Stomach (tissue), 4 donors: Measurements from ENCODE around the gene FRMPD2.
"Not testable (repeated sequence)": the region's sequence is repeated elsewhere in the genome, so short reads cannot be mapped to it uniquely, and the experiment has no call there.

Source experiments
- POLR2A ChIP-seq, 4 donors: fragments of 450-650 bp; IDR thresholded peaks; one replicate each; pipeline ENCODE4 v1.6.1; 2016; ENCODE audit warnings: antibody characterized with exemption in 4 of 4, control low read depth in 2 of 4, mild to moderate bottlenecking in 1 of 4, moderate library complexity in 1 of 4
- TF ChIP-seq, protein P1 (sequence below), 7 experiments: fragments of 450-650 bp in 4 of 7; fragments of 200-600 bp in 3 of 7; sonication (generic) in 3 of 7; IDR thresholded peaks; one replicate each; pipeline ENCODE4 v1.5.1; 2016 to 2019; ENCODE audit warnings: antibody characterized with exemption in 7 of 7, control low read depth in 2 of 7, mild to moderate bottlenecking in 1 of 7

DNA sequence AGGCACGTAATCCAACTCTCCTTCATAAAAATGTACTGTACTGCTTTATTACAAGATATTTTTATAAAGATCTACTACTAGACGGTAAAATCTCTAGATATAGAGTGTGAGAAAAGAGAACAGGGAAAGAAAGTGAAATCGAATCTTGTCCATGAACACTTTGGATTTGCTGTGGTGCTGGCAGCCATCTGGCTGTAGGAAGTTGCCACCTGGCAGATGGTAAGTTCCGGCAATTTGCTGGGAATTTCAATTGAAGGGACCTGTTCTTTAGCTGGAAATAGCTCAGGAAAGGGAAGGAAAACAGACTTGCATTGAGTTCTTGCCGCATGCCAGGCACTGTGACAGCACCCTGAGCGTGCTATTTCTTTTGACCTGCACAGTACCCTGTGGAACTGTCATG, 114.3 kb downstream of the FRMPD2 start:
- TF ChIP-seq, protein P1, sequence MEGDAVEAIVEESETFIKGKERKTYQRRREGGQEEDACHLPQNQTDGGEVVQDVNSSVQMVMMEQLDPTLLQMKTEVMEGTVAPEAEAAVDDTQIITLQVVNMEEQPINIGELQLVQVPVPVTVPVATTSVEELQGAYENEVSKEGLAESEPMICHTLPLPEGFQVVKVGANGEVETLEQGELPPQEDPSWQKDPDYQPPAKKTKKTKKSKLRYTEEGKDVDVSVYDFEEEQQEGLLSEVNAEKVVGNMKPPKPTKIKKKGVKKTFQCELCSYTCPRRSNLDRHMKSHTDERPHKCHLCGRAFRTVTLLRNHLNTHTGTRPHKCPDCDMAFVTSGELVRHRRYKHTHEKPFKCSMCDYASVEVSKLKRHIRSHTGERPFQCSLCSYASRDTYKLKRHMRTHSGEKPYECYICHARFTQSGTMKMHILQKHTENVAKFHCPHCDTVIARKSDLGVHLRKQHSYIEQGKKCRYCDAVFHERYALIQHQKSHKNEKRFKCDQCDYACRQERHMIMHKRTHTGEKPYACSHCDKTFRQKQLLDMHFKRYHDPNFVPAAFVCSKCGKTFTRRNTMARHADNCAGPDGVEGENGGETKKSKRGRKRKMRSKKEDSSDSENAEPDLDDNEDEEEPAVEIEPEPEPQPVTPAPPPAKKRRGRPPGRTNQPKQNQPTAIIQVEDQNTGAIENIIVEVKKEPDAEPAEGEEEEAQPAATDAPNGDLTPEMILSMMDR (IDR thresholded peaks at IDR 0.05): not testable (repeated sequence)
- TF ChIP-seq POLR2A (IDR thresholded peaks at IDR 0.05): not testable (repeated sequence)
